Stimulated activated CD4-positive, alpha-beta T cell treated with anti-CD3 and anti-CD28 coated beads, Interleukin-1b, Interleukin-23, amount 100 ng/mL, for 1 hour (primary cell): ENCODE results near the gene HOXB2.
"Not testable (repeated sequence)": the region's sequence is repeated elsewhere in the genome, so short reads cannot be mapped to it uniquely, and the experiment has no call there.

ENCODE experiments used
- DNase-seq, 2 donors: peaks; one replicate each; pipeline ENCODE4 v3.0.0-alpha.2; 2020; ENCODE audit warnings: low read depth in 2 of 2

HOXB2 gene

DNA sequence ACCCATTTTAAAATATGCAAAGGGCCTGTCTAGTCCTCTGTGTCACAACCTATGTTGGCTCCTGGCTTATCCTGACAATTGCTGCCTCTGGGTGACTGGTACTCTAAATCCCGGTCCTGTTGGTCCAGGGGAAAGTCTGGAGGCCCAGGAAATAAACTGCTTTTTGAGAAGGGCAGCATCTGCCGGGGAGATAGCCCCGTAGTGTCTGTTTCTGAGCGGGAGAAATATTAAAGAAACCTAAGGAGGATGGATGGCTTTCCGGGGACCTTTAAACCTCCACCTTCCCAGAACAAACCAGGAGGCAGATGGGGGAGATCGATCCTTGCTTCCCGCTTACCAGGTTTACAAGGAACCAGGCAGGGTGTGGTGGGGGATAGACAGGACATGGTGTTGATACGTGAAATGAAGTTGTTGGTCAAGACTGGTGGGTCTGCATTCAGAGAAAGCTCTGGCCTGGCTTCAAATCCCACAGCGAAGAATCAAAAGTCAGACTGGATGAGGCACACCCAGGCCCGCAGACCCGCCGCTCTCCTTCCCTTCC is 3.8 kb downstream of the HOXB2 start:
- no peak for DNase-seq

DNA sequence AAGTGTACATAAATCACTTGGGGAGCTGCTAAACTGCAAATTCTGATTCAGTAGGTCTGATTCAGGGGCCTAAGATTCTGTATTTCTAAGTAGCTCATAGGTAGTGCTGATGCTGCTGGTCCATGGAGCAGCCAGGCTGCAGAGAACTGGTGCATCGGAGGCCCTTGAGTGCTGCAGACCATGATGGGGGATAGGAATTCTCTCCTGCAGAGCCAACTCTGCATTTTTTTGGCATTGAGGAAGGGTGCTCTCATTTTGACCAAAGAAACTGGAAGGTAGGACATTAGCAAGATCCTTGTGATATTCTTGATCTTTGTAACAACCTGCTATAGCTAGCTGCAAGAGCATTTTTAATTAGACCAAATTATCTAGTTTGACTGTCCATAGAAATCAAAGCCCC is 4.7 kb downstream of the HOXB2 start:
- no peak for DNase-seq

GRCh38 chr17:48539177-48539576 is 5.7 kb downstream of the HOXB2 start:
- DNase-seq: no peak

DNA sequence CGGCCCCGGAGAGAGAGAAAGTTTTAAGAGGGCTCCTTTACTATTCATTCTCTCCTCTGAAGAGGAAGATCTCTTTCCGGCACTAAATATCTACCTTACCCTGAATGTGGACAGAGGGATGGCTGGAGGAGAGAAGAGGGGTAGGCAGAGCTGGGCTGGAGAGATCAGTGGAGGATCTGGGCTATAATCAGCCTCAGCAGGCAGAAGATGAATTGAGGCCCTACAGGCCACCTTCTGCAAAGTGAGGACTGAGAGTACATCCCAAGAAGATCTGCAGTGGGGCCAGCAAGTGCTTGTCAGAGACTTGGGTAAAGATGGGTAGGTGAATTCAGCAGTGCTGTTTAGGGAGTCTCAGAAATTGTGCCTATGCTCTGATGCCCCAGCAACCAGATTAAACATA is 7.6 kb downstream of the HOXB2 start:
- no peak for DNase-seq

DNA sequence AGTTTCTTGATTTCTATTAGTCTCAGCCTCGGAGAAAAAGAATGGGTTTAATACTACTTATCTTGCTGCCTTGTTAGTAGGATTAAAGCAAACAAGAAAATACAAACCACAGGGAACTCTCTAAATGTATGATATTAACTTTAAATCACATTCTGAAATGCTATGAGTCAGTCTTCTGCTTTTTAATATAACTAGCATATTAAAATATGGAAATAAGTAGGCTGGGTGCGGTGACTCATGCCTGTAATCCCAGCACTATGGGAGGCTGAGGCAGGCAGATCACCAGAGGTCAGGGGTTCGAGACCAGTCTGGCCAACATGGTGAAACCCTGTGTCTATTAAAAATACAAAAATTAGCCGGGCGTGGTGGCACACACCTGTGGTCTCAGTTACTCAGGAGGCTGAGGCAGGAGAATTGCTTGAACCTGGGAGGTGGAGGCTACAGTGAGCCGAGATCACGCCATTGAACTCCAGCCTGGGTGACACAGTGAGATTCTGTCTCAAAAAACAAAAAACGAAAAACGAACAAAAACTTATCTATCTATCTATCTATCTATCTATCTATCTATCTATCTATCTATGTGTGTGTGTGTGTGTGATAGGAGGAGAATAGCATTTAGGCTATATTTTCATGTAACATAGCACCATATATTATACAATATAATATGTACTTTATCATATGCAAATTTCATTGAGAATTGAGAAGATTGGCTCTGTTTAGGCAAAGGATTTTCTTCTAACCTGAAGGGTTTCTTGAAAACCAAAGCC is 8.9 kb downstream of the HOXB2 start:
- DNase-seq: not testable (repeated sequence)

GRCh38 chr17:48532261-48532660 is 12.6 kb downstream of the HOXB2 start:
- DNase-seq: no peak

GRCh38 chr17:48530887-48531272 is 14.0 kb downstream of the HOXB2 start, which contains the start of gene HOXB1:
Gene HOXB1 (minus strand): TSS chr17:48531011. CDS start chr17:48530904, 107 bp downstream.
- no peak for DNase-seq

- no peak for DNase-seq
Observed at GRCh38 chr17:48530208-48530886, 14.6 kb downstream of the HOXB2 start.

DNA sequence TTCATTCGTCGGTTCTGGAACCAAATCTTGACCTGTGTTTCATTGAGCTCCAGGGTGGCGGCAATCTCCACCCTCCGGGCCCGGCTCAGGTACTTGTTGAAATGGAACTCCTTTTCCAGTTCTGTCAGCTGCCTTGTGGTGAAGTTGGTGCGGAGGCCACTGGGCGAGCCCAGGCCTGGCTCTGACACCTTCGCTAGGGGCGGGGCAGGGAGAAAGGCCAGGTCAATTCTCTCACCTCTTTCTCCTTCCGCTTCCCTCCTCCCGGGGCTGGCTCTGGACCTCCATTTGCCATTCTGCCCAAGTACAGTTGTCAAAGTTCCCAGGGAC is 15.3 kb downstream of the HOXB2 start:
- no peak for DNase-seq

- DNase-seq: no peak
Observed at GRCh38 chr17:48528936-48529682, 15.8 kb downstream of the HOXB2 start.

DNA sequence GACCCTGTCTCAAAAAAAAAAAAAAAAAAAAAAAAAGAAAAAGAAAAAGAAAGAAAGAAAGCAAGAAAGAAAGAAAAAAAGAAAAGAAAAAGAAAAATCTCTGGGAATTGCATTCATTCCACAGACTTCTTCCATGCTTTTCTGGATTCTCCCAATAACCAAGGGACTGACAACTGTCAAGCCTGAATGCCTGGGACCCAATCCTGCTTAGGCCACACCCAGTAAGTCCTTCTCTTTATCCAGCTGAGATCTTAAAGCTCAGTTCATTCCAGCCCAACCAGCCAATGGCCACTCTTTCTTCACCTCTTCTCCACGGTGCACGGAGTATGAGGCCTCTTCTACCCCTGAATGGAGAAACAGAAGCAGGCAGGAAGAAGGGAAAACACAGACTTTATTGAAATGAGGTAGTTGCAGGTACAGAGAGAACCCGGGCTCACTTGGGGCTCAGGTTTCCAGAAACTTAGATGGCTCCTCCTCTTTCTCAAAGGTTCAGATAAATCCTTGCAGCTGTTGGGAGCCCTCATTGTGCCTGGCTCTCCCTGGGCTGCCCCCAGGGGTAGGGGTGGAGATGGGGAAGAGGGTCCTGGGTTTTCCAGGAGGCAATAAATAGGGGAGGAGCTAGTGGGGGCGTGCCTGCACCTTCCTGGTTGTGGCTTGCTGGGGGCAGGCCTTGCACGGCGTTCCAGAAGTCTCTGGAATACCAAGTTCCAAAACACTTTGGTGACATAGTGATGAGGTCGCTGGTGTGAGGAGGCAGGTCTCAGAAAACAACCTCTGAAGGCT is 16.6 kb downstream of the HOXB2 start:
- no peak for DNase-seq

DNA sequence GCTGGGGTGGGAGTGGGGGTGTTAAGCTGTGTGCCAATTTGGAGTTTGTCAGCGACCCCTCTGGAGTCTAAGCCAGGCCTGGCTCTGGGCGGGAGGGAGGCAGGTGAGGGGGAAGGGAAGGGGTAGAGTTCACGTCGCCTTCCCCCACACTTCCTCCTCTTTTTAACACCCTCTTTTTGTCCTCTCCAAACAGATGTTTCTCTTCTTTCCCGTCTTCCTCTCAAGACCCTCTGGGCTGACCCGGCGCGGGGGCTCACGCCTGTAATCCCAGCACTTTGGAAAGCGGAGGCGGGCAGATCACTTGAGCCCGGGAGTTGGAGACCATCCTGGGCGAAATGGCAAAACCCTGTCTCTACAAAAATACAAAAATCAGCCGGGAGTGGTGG is 17.4 kb downstream of the HOXB2 start:
- DNase-seq: no peak

- DNase-seq: no peak
Observed at GRCh38 chr17:48526608-48527546, 18.0 kb downstream of the HOXB2 start.

DNA sequence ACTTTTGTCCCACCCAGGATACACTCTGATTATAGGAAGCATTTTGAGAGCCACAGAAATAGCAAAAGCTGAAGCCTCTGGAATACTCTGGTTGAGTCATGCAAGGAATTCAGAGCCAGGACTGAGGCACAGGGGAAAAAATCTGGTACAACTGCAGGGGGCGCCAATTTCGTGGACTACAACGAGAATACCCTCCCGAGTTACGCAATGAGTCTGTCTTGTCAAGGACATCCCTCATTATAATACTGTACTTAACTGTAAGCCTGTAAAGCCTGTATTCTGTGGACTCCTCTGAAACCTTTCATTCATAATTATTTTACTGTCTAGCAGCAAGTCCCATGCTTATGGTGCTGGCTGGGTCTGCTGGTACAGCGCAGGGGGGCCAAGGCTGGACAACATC is 21.9 kb downstream of the HOXB2 start:
- no peak for DNase-seq

DNA sequence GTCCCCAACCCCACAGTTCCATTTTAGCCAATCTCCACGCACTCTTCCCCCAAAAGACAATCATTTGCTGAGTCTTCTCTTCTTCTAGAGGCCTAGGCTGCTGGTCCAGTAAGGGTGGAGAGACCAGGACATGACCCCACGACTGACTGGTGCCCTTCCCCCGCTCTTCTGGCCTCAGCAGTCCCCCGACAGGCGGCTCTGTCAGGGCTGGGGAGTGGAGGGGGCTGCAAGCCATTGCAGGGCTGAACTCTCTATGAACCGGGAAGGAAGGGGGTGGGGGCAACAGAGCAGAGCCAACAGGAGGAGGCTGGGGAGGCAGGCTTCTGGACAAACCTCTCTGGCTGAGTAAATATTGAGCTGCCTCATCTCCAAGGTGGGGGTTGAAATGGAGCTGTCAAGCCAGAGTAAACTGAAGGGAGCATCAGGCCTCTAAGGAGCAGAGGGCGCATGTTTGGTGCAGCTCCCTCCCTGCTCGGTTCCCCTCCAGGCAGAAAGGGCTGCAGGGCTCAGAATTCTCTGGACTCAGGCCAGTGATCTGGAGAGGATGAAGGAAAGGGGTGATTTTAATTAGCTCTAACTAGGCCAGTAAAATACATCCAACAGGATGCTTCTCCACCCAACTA is 22.8 kb downstream of the HOXB2 start:
- DNase-seq: no peak

GRCh38 chr17:48520631-48521079 is 24.3 kb downstream of the HOXB2 start:
- DNase-seq: no peak

GRCh38 chr17:48519427-48519826 is 25.5 kb downstream of the HOXB2 start:
- no peak for DNase-seq

DNA sequence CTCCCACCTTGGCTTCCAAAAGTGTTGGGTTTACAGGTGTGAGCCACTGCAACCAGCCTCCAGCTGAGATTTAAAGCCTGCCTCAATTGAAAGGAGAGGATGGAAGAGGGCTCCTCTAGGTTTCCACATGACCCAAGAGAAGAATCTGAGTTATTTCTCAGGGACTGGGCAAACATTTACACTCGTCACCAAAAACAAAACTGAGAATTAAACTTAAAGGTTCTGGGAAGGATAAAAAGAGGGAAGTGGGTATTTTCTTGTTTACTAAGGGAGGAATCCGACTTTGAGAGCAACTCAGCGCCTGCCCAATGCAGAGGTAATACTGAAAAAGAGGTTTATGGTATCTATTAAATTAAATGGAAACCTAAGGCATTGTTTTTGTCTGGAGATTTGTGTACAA is 27.4 kb downstream of the HOXB2 start:
- DNase-seq: no peak

DNA sequence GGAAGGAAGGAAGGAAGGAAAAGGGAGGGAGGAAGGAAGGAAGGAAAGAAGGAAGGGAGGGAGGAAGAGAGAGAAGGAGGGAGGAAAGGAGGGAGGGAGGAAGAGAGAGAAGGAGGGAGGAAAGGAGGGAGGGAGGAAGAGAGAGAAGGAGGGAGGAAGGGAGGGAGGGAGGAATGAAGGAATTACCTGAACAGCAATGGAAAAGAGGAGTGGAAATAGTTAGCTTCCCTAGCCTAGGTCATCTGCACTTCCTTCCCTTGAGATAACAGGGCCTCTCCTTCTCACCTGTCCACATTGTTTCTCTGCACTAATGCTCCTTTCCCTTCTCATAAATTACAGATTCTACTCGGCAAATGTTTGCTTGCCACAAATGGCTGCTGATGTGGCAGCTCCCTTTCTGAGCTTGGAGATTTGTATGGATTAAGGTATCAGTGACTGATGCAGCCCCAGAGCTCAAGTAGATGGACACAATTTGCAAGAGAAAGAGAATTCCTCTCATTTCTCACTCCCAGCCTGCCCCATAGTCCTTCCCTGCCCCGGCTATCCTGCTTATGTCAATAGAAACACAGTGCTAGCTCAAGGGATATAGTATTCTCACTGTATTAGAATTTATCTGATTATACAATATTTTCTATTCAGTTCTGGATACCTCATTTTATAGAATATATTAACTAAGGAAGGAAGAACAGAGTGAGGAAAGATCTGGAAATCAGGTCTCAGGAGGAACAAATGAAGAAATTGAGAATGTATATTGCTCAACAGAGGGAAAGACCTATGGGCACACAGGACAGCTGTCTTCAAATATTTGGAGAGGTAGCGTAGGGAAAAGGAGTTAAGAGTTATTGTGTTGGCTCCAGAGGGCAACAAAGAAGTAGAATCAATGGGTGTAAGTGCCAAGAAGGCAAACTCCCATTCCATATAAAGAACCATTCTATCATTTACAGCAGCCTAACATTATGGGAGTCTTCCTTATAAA is 28.7 kb downstream of the HOXB2 start:
- DNase-seq: no peak
